Liver (tissue), 3 donors: ENCODE data around the gene TBX21.

Experiments
- JUND ChIP-seq, 2 donors: IDR thresholded peaks; 2 replicates each; pipeline ENCODE4 v1.6.1; 2016; ENCODE audit warnings: antibody characterized with exemption in 2 of 2
- RXRA ChIP-seq, 2 donors: IDR thresholded peaks; 2 replicates each; pipeline ENCODE4 v1.6.1; 2017 to 2018; ENCODE audit warnings: antibody characterized with exemption in 2 of 2, mild to moderate bottlenecking in 1 of 2
- TAF1 ChIP-seq: conservative IDR thresholded peaks from 2 replicates; pipeline ENCODE4 v1.6.1; 2016; ENCODE audit warnings: antibody characterized with exemption, mild to moderate bottlenecking
- YY1 ChIP-seq: IDR thresholded peaks from 2 replicates; pipeline ENCODE4 v1.6.1; 2016; ENCODE audit warnings: antibody characterized with exemption, mild to moderate bottlenecking
- TF ChIP-seq, protein P1 (sequence below): fragments of 150-350 bp; IDR thresholded peaks from 2 replicates; pipeline ENCODE4 v1.5.1; 2017; ENCODE audit warnings: improper control_type of control experiment, low read depth, low read length; ENCODE audit not compliant: missing input control
- TF ChIP-seq, protein P2 (sequence below): IDR thresholded peaks from 2 replicates; pipeline ENCODE4 v1.6.1; 2016; ENCODE audit warnings: antibody characterized with exemption, mild to moderate bottlenecking
- TF ChIP-seq, protein P3 (sequence below): IDR thresholded peaks from 2 replicates; pipeline ENCODE4 v1.6.1; 2016; ENCODE audit warnings: antibody characterized with exemption
- TF ChIP-seq, protein P4 (sequence below): IDR thresholded peaks from 2 replicates; pipeline ENCODE4 v1.6.1; 2016; ENCODE audit warnings: antibody characterized with exemption
- donor health status: healthy.
- donor health status: healthy.

DNA sequence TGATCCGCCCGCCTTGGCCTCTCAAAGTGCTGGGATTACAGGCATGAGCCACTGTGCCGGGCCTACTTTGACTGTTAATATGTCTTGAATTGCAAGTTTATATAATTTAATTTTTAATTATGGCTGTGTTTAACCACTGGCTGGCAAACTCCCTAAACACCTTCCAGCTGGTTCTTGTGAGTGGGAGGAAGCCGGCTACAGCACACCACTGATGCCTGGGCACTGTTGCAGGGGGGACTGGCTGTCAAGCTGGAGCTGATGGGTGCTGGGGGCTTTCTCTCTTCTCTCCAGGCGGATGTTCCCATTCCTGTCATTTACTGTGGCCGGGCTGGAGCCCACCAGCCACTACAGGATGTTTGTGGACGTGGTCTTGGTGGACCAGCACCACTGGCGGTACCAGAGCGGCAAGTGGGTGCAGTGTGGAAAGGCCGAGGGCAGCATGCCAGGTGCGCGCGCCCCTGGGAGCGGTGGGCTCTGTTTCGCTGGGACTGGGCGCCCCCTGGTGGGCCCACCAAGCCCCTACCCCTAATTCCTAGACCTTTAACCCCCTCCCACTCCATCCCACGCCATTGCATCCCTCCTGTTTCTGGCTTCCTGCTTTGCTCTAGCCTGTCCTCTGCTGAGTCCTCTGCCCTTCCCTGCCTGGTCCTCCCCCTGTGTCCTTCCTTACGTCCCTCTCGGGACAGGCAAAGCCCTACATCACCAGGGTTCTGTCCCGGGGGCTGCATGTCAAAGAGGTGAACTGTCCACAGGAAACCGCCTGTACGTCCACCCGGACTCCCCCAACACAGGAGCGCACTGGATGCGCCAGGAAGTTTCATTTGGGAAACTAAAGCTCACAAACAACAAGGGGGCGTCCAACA is 9.5 kb downstream of the TBX21 start:
- TF ChIP-seq, protein P1, sequence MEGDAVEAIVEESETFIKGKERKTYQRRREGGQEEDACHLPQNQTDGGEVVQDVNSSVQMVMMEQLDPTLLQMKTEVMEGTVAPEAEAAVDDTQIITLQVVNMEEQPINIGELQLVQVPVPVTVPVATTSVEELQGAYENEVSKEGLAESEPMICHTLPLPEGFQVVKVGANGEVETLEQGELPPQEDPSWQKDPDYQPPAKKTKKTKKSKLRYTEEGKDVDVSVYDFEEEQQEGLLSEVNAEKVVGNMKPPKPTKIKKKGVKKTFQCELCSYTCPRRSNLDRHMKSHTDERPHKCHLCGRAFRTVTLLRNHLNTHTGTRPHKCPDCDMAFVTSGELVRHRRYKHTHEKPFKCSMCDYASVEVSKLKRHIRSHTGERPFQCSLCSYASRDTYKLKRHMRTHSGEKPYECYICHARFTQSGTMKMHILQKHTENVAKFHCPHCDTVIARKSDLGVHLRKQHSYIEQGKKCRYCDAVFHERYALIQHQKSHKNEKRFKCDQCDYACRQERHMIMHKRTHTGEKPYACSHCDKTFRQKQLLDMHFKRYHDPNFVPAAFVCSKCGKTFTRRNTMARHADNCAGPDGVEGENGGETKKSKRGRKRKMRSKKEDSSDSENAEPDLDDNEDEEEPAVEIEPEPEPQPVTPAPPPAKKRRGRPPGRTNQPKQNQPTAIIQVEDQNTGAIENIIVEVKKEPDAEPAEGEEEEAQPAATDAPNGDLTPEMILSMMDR = peak; percentile 9
- no peak for TF ChIP-seq YY1
- TF ChIP-seq JUND (IDR thresholded peaks at IDR 0.05) = no peak
- TF ChIP-seq, protein P2, sequence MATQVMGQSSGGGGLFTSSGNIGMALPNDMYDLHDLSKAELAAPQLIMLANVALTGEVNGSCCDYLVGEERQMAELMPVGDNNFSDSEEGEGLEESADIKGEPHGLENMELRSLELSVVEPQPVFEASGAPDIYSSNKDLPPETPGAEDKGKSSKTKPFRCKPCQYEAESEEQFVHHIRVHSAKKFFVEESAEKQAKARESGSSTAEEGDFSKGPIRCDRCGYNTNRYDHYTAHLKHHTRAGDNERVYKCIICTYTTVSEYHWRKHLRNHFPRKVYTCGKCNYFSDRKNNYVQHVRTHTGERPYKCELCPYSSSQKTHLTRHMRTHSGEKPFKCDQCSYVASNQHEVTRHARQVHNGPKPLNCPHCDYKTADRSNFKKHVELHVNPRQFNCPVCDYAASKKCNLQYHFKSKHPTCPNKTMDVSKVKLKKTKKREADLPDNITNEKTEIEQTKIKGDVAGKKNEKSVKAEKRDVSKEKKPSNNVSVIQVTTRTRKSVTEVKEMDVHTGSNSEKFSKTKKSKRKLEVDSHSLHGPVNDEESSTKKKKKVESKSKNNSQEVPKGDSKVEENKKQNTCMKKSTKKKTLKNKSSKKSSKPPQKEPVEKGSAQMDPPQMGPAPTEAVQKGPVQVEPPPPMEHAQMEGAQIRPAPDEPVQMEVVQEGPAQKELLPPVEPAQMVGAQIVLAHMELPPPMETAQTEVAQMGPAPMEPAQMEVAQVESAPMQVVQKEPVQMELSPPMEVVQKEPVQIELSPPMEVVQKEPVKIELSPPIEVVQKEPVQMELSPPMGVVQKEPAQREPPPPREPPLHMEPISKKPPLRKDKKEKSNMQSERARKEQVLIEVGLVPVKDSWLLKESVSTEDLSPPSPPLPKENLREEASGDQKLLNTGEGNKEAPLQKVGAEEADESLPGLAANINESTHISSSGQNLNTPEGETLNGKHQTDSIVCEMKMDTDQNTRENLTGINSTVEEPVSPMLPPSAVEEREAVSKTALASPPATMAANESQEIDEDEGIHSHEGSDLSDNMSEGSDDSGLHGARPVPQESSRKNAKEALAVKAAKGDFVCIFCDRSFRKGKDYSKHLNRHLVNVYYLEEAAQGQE = no peak
- no peak for TF ChIP-seq TAF1
- TF ChIP-seq, protein P3, sequence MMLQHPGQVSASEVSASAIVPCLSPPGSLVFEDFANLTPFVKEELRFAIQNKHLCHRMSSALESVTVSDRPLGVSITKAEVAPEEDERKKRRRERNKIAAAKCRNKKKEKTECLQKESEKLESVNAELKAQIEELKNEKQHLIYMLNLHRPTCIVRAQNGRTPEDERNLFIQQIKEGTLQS = no peak
- no peak for TF ChIP-seq RXRA (IDR thresholded peaks at IDR 0.05)
- TF ChIP-seq, protein P4, sequence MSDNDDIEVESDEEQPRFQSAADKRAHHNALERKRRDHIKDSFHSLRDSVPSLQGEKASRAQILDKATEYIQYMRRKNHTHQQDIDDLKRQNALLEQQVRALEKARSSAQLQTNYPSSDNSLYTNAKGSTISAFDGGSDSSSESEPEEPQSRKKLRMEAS = no peak
